Activated CD4-positive, alpha-beta T cell treated with anti-CD3 and anti-CD28 coated beads, Interleukin-10, Interleukin-2, amounts not matched to agents 100 ng/mL and 50 ng/mL, durations not matched to agents 16 hours and 8 hours (primary cell): ENCODE data around the gene AKT2.

Source experiments
- DNase-seq: peaks from one replicate; pipeline ENCODE4 v3.0.0-alpha.2; 2020

Gene AKT2

GRCh38 chr19:40249781-40250180, 35.4 kb downstream of the AKT2 start:
- no peak for DNase-seq

GRCh38 chr19:40249201-40249600, 35.9 kb downstream of the AKT2 start:
- DNase-seq = no peak

GRCh38 chr19:40247735-40248262, 37.3 kb downstream of the AKT2 start:
- no peak for DNase-seq

GRCh38 chr19:40247178-40247577, 38.0 kb downstream of the AKT2 start:
- DNase-seq = no peak

GRCh38 chr19:40246292-40247073, 38.7 kb downstream of the AKT2 start:
- no peak for DNase-seq

- no peak for DNase-seq
These were observed 39.5 kb downstream of the AKT2 start for GRCh38 chr19:40245506-40246128.

GRCh38 chr19:40244579-40245317, 40.4 kb downstream of the AKT2 start:
- no peak for DNase-seq

GRCh38 chr19:40243181-40243580, 42.0 kb downstream of the AKT2 start:
- DNase-seq = no peak

GRCh38 chr19:40242480-40242879, 42.7 kb downstream of the AKT2 start:
- DNase-seq = no peak

- DNase-seq = no peak
These were observed 43.2 kb downstream of the AKT2 start for GRCh38 chr19:40241809-40242384.

GRCh38 chr19:40241125-40241808, 43.9 kb downstream of the AKT2 start:
- DNase-seq = no peak

GRCh38 chr19:40240332-40240731, 44.8 kb downstream of the AKT2 start:
- no peak for DNase-seq

- no peak for DNase-seq
These were observed 45.5 kb downstream of the AKT2 start for GRCh38 chr19:40239415-40240226.

- no peak for DNase-seq
These were observed 46.4 kb downstream of the AKT2 start for GRCh38 chr19:40238775-40239174.

- no peak for DNase-seq
These were observed 47.4 kb downstream of the AKT2 start for GRCh38 chr19:40237791-40238190.

- no peak for DNase-seq
These were observed 48.8 kb downstream of the AKT2 start for GRCh38 chr19:40236366-40236765.

GRCh38 chr19:40236026-40236355, 49.2 kb downstream of the AKT2 start:
- no peak for DNase-seq

GRCh38 chr19:40235238-40236025, 49.7 kb downstream of the AKT2 start:
- no peak for DNase-seq

GRCh38 chr19:40234429-40235237, 50.5 kb downstream of the AKT2 start:
- no peak for DNase-seq

- DNase-seq = no peak
These were observed 51.2 kb downstream of the AKT2 start for GRCh38 chr19:40233811-40234389.
